Endothelial cell of umbilical vein (primary cell): ENCODE results near the gene SRP14. TPM values are rescaled to one million over a fixed set of nuclear protein-coding genes. Genes with fewer than 3 reads are reported as not detected.

Experiments used
- BruUV-seq: library from RNA; stranded (reverse); fragments of 400-500 nt; replicated peaks from 2 replicates; lab custom pipeline; 2021; lab: Mats Ljungman, UMichigan
- CTCF ChIA-PET: fragments of 300-600, 350-600 bp; sonication (Branson Sonifier 250); formaldehyde crosslinking; loops from one replicate; lab custom pipeline; 2021; ENCODE audit warnings: antibody characterized with exemption, inconsistent platforms; lab: Charles Lee
- POLR2A ChIA-PET: fragments of 300-600, 350-600 bp; sonication (Branson Sonifier 250); formaldehyde crosslinking; loops from one replicate; lab custom pipeline; 2021; ENCODE audit warnings: antibody characterized with exemption, inconsistent platforms; lab: Charles Lee
- DNase-seq: peaks from one replicate; pipeline ENCODE4 v3.0.0-alpha.2; 2011; ENCODE audit warnings: low read depth, low spot score
- FAIRE-seq: peaks from 2 replicates; lab custom pipeline; 2011; peaks lifted over from hg19 to GRCh38; lab: Jason Lieb, UNC
- H2AFZ ChIP-seq: 2 replicates; pipeline ENCODE4 v1.6.0; 2012; ENCODE audit warnings: low read depth, low read length, control low read depth, inconsistent platforms
- H3K27ac ChIP-seq: 2 replicates; pipeline ENCODE4 v1.5.1; 2011; ENCODE audit warnings: low read depth, mild to moderate bottlenecking, control low read depth, low read length, moderate library complexity; ENCODE audit not compliant: insufficient read depth
- H3K27me3 ChIP-seq, 2 experiments: 2 replicates each; pipeline versions ENCODE4 v1.6.0 to v1.6.1; 2011; ENCODE audit warnings: low read length in 2 of 2, mixed read lengths in 1 of 2; ENCODE audit not compliant: control insufficient read depth in 2 of 2, insufficient read depth in 2 of 2
- H3K36me3 ChIP-seq, 2 experiments: 2 replicates in 1 of 2; 3 replicates in 1 of 2; pipeline ENCODE4 v1.5.1; 2011; ENCODE audit warnings: low read length in 2 of 2, mild to moderate bottlenecking in 1 of 2, moderate library complexity in 1 of 2; ENCODE audit not compliant: control insufficient read depth in 2 of 2, insufficient read depth in 2 of 2; ENCODE audit errors: extremely low read depth in 1 of 2
- H3K4me1 ChIP-seq: 3 replicates; pipeline ENCODE4 v1.5.1; 2011; ENCODE audit warnings: mild to moderate bottlenecking, low read length; ENCODE audit not compliant: control insufficient read depth, insufficient read depth; ENCODE audit errors: extremely low read depth
- H3K4me2 ChIP-seq: 2 replicates; pipeline ENCODE4 v1.6.1; 2011; ENCODE audit warnings: low read length, control low read depth, mixed read lengths; ENCODE audit not compliant: insufficient read depth
- H3K4me3 ChIP-seq, 3 experiments: fragments of 200-600 bp in 1 of 3; sonication (generic), shearing (Covaris generic) in 1 of 3; replicated peaks in 1 of 3; 2 replicates each; pipeline ENCODE4 v1.5.1; 2011 to 2016; ENCODE audit warnings: control low read depth in 3 of 3, low read length in 3 of 3, mild to moderate bottlenecking in 2 of 3, inconsistent platforms in 1 of 3, low read depth in 1 of 3, moderate library complexity in 1 of 3; ENCODE audit not compliant: insufficient read depth in 1 of 3
- H3K79me2 ChIP-seq: 2 replicates; pipeline ENCODE4 v1.6.0; 2012; ENCODE audit warnings: low read length, inconsistent platforms; ENCODE audit not compliant: control insufficient read depth, insufficient read depth
- H3K9ac ChIP-seq: replicated peaks from 2 replicates; pipeline ENCODE3; 2011; ENCODE audit warnings: low read length, control low read depth; ENCODE audit not compliant: insufficient read depth; ENCODE audit errors: extremely low read depth
- H3K9me1 ChIP-seq: replicated peaks from 3 replicates; pipeline ENCODE4 v1.6.0; 2011; ENCODE audit warnings: mild to moderate bottlenecking, low read length; ENCODE audit not compliant: control insufficient read depth, insufficient read depth; ENCODE audit errors: extremely low read depth
- H3K9me3 ChIP-seq: replicated peaks from 2 replicates; pipeline ENCODE4 v1.5.1; 2012; ENCODE audit warnings: low read length, inconsistent platforms; ENCODE audit not compliant: control insufficient read depth, insufficient read depth
- H4K20me1 ChIP-seq: replicated peaks from 2 replicates; pipeline ENCODE3; 2011; ENCODE audit warnings: mild to moderate bottlenecking, low read length; ENCODE audit not compliant: control insufficient read depth, insufficient read depth; ENCODE audit errors: extremely low read depth
- CTCF ChIP-seq, 2 donors: IDR thresholded peaks; 1 replicate in 1 of 2; 2 replicates in 1 of 2; pipeline ENCODE4 v1.5.1; 2011; ENCODE audit warnings: low read length in 2 of 2, mild to moderate bottlenecking in 2 of 2, moderate library complexity in 2 of 2, control low read depth in 1 of 2, inconsistent platforms in 1 of 2, low read depth in 1 of 2; ENCODE audit not compliant: insufficient read depth in 1 of 2; ENCODE audit errors: extremely low read depth in 1 of 2
- GATA2 ChIP-seq: IDR thresholded peaks from 2 replicates; pipeline ENCODE4 v1.7.0; 2011; ENCODE audit warnings: low read depth, mild to moderate bottlenecking, moderate library complexity, mixed read lengths, low read length; ENCODE audit not compliant: insufficient read length, insufficient read depth
- JUN ChIP-seq: IDR thresholded peaks from 2 replicates; pipeline ENCODE4 v1.6.1; 2011; ENCODE audit warnings: borderline replicate concordance, low read depth; ENCODE audit not compliant: insufficient read length, insufficient read depth
- POLR2AphosphoS5 ChIP-seq: IDR thresholded peaks from 2 replicates; pipeline ENCODE4 v1.6.1; 2012; ENCODE audit warnings: low read depth, mild to moderate bottlenecking, control low read depth, low read length, moderate library complexity; ENCODE audit not compliant: insufficient read depth
- dilution Hi-C: fragments of 300-500 bp; cut with MboI; formaldehyde crosslinking; loops from one replicate; pipeline ENCODE4 v1.15.0; 2019; ENCODE audit warnings: low sequenced_read_pairs; ENCODE audit not compliant: extremely low pct_ligation_motif_present
- intact Hi-C: fragments of 100-400 bp; cut with micrococcal nuclease; formaldehyde crosslinking; loops from one replicate; pipeline ENCODE4 v1.10.0; 2022
- polyA plus RNA-seq, 4 experiments: library from polyadenylated mRNA; depleted of rRNA in 3 of 4; stranded (reverse) in 3 of 4; unstranded in 1 of 4; fragments of >200 nt; gene quantifications; 2 replicates each; pipeline versions ENCODE4 v1.2.1 to v1.2.3, GENCODE V29; 2011 to 2012; ENCODE audit warnings: missing spikeins in 1 of 4
- total RNA-seq: library from RNA; stranded (reverse); gene quantifications from 2 replicates; pipeline ENCODE4 v1.2.3, GENCODE V29; 2021

The SRP14 gene
- total and polyA plus RNA-seq, 2 donors (not counting 3 experiments of a cell fraction or from before 2014, with no cell fraction given): 220 to 330 TPM

GRCh38 chr15:40051616-40052415, 12.8 kb upstream of the SRP14 start:
- DNase-seq (no peak), FAIRE-seq (no peak)
- H3K4me3 ChIP-seq: no peak overlapping the region
- H4K20me1 ChIP-seq: no peaks in the 10 kb centered on the region
- H3K79me2 ChIP-seq: no peaks in the 10 kb centered on the region
- H3K36me3 ChIP-seq: no peaks in the 10 kb centered on the region
- H3K9me1 ChIP-seq: no peaks in the 10 kb centered on the region
- no peak overlapping the region for H3K27ac ChIP-seq
- peaks cover 16% of the 10 kb centered on the region for H3K4me1 ChIP-seq
- POLR2A ChIA-PET: no interaction called here
- no peak overlapping the region for H2AFZ ChIP-seq
- H3K9ac ChIP-seq: no peak overlapping the region
- CTCF ChIA-PET: interaction anchor here (0.6 to 2.6 kb wide), 6 partner anchors 8 to 227 kb away, joined by 3 to 10 read pairs (median 4); partner anchors contain the start of gene BMF
- TF ChIP-seq POLR2AphosphoS5 (no peak), GATA2 (no peak), CTCF (IDR thresholded peaks at IDR 0.05; ENCODE audit: extremely low read depth in 1 of 2, insufficient read depth in 1 of 2, low read depth in 1 of 2, low read length in 2 of 2) (no peak), JUN (no peak)
- intact Hi-C loops (no loop called here), dilution Hi-C loops (no loop called here)
- H3K9me3 ChIP-seq: no peaks in the 10 kb centered on the region
- peaks cover 0 to 3% of the 10 kb centered on the region in 2 experiments for H3K27me3 ChIP-seq
- H3K4me2 ChIP-seq: no peak overlapping the region
- BruUV-seq: no TSS peak
